Astrocyte (in vitro differentiated cells and primary cell): ENCODE results near the gene ACHE. TPM values are rescaled to one million over a fixed set of nuclear protein-coding genes. Genes with fewer than 3 reads are reported as not detected.

ENCODE experiments used
- DNase-seq: peaks from one replicate; pipeline ENCODE4 v3.0.0-alpha.2; 2010; ENCODE audit warnings: low read depth
- FAIRE-seq: peaks from 2 replicates; lab custom pipeline; 2011; peaks lifted over from hg19 to GRCh38; lab: Jason Lieb, UNC
- H2AFZ ChIP-seq: 2 replicates; pipeline ENCODE4 v1.6.0; 2012; ENCODE audit warnings: low read depth, low read length, inconsistent platforms
- H3K27ac ChIP-seq: 2 replicates; pipeline ENCODE4 v1.5.1; 2011; ENCODE audit warnings: low read depth, low read length, inconsistent platforms
- H3K27me3 ChIP-seq: 2 replicates; pipeline ENCODE4 v1.6.0; 2011; ENCODE audit warnings: low read length, inconsistent platforms; ENCODE audit not compliant: insufficient read depth
- H3K36me3 ChIP-seq: 2 replicates; pipeline ENCODE4 v1.5.1; 2011; ENCODE audit warnings: low read length, inconsistent platforms; ENCODE audit not compliant: insufficient read depth
- H3K4me1 ChIP-seq: 2 replicates; pipeline ENCODE4 v1.5.1; 2011; ENCODE audit warnings: low read length, inconsistent platforms; ENCODE audit not compliant: insufficient read depth
- H3K4me2 ChIP-seq: 2 replicates; pipeline ENCODE4 v1.6.0; 2012; ENCODE audit warnings: low read length, inconsistent platforms
- H3K4me3 ChIP-seq: 2 replicates; pipeline ENCODE4 v1.5.1; 2011; ENCODE audit warnings: low read depth, mild to moderate bottlenecking, low read length, inconsistent platforms; ENCODE audit not compliant: insufficient read depth
- H3K79me2 ChIP-seq: 2 replicates; pipeline ENCODE4 v1.6.0; 2012; ENCODE audit warnings: mild to moderate bottlenecking, low read length, inconsistent platforms; ENCODE audit not compliant: insufficient read depth
- H3K9ac ChIP-seq: 2 replicates; pipeline ENCODE4 v1.6.0; 2012; ENCODE audit warnings: mild to moderate bottlenecking, low read length, inconsistent platforms
- H3K9me3 ChIP-seq: 2 replicates; pipeline ENCODE4 v1.5.1; 2012; ENCODE audit warnings: low read depth, mild to moderate bottlenecking, low read length, inconsistent platforms; ENCODE audit not compliant: insufficient read depth
- H4K20me1 ChIP-seq: 2 replicates; pipeline ENCODE4 v1.6.0; 2012; ENCODE audit warnings: low read length, inconsistent platforms; ENCODE audit not compliant: insufficient read depth
- H3K27ac Mint-ChIP-seq: one replicate; pipeline ENCODE4 v1.8.0; 2021; ENCODE audit warnings: mild to moderate bottlenecking, mixed read lengths; ENCODE audit not compliant: unreplicated experiment
- H3K27me3 Mint-ChIP-seq: one replicate; pipeline ENCODE4 v1.8.0; 2021; ENCODE audit warnings: low read depth, mixed read lengths; ENCODE audit not compliant: unreplicated experiment
- H3K36me3 Mint-ChIP-seq: one replicate; pipeline ENCODE4 v1.8.0; 2021; ENCODE audit warnings: low read depth, mixed read lengths; ENCODE audit not compliant: unreplicated experiment
- H3K4me1 Mint-ChIP-seq: one replicate; pipeline ENCODE4 v1.8.0; 2021; ENCODE audit warnings: low read depth, mixed read lengths; ENCODE audit not compliant: unreplicated experiment
- H3K4me3 Mint-ChIP-seq: one replicate; pipeline ENCODE4 v1.8.0; 2021; ENCODE audit warnings: mild to moderate bottlenecking, moderate library complexity, mixed read lengths; ENCODE audit not compliant: unreplicated experiment
- H3K9me3 Mint-ChIP-seq: one replicate; pipeline ENCODE4 v1.8.0; 2021; ENCODE audit warnings: mild to moderate bottlenecking, mixed read lengths; ENCODE audit not compliant: unreplicated experiment
- CTCF ChIP-seq: IDR thresholded peaks from 2 replicates; pipeline ENCODE4 v1.5.1; 2011; ENCODE audit warnings: low read depth, mild to moderate bottlenecking, inconsistent platforms, low read length, moderate library complexity; ENCODE audit not compliant: insufficient read depth
- EZH2 ChIP-seq: IDR thresholded peaks from 2 replicates; pipeline ENCODE4 v1.6.1; 2012; ENCODE audit warnings: mild to moderate bottlenecking, low read length, inconsistent platforms; ENCODE audit not compliant: insufficient read depth
- total RNA-seq: library from RNA; stranded (reverse); gene quantifications from 2 replicates; pipeline ENCODE4 v1.2.1, GENCODE V29; 2021

The ACHE gene
- total RNA-seq, 1 donor from 2014 or later = 18.9 TPM

GRCh38 chr7:100863406-100863950 lies 32.2 kb downstream of the ACHE start:
- Histone ChIP-seq H3K9ac (peak overlapping the region; percentile 20), H3K36me3 (peaks cover 5% of the 10 kb centered on the region), H3K79me2 (peaks cover 19% of the 10 kb centered on the region), H3K9me3 (no peaks in the 10 kb centered on the region), H4K20me1 (peaks cover 9% of the 10 kb centered on the region), H3K4me2 (peak overlapping the region; percentile 42), H3K27ac (no peak overlapping the region), H2AFZ (no peak overlapping the region), H3K27me3 (no peaks in the 10 kb centered on the region), H3K4me3 (no peak overlapping the region), H3K4me1 (peaks cover 28% of the 10 kb centered on the region)
- Mint-ChIP-seq H3K36me3 (peaks cover 28% of the 10 kb centered on the region), H3K4me1 (peaks cover 2% of the 10 kb centered on the region), H3K27me3 (no peaks in the 10 kb centered on the region), H3K4me3 (no peak overlapping the region), H3K9me3 (no peaks in the 10 kb centered on the region), H3K27ac (no peak overlapping the region)
- TF ChIP-seq EZH2 (no peak), CTCF (no peak)
- FAIRE-seq (no peak), DNase-seq (peak; percentile 63)

- TF ChIP-seq EZH2 = no peak
- no peak for TF ChIP-seq CTCF
- H3K27me3 ChIP-seq = no peaks in the 10 kb centered on the region
- H3K4me2 ChIP-seq = no peak overlapping the region
- Mint-ChIP-seq H3K9me3 (no peaks in the 10 kb centered on the region), H3K36me3 (peaks cover 26% of the 10 kb centered on the region), H3K27ac (no peak overlapping the region), H3K4me3 (no peak overlapping the region), H3K27me3 (no peaks in the 10 kb centered on the region), H3K4me1 (peaks cover 6% of the 10 kb centered on the region)
- FAIRE-seq (no peak), DNase-seq (no peak)
- H3K9me3 ChIP-seq = no peaks in the 10 kb centered on the region
- no peak overlapping the region for H3K9ac ChIP-seq
- peaks cover 2% of the 10 kb centered on the region for H3K79me2 ChIP-seq
- peaks cover 5% of the 10 kb centered on the region for H3K36me3 ChIP-seq
- H2AFZ ChIP-seq = no peak overlapping the region
- H3K4me1 ChIP-seq = peaks cover 19% of the 10 kb centered on the region
- H4K20me1 ChIP-seq = peaks cover 9% of the 10 kb centered on the region
- no peak overlapping the region for H3K27ac ChIP-seq
- no peak overlapping the region for H3K4me3 ChIP-seq
Measured at GRCh38 chr7:100861616-100861985, 34.1 kb downstream of the ACHE start.

GRCh38 chr7:100860702-100861615 lies 34.7 kb downstream of the ACHE start:
- Histone ChIP-seq H4K20me1 (peaks cover 9% of the 10 kb centered on the region), H3K27ac (no peak overlapping the region), H3K9me3 (no peaks in the 10 kb centered on the region), H3K79me2 (no peaks in the 10 kb centered on the region), H3K36me3 (peaks cover 5% of the 10 kb centered on the region), H3K4me3 (no peak overlapping the region), H3K4me1 (peaks cover 13% of the 10 kb centered on the region), H2AFZ (no peak overlapping the region), H3K9ac (no peak overlapping the region), H3K27me3 (no peaks in the 10 kb centered on the region), H3K4me2 (no peak overlapping the region)
- FAIRE-seq (no peak), DNase-seq (no peak)
- no peaks in the 10 kb centered on the region for H3K27me3 Mint-ChIP-seq
- H3K4me3 Mint-ChIP-seq = no peak overlapping the region
- H3K27ac Mint-ChIP-seq = no peak overlapping the region
- TF ChIP-seq EZH2 (no peak), CTCF (no peak)
- H3K36me3 Mint-ChIP-seq = peaks cover 26% of the 10 kb centered on the region
- H3K9me3 Mint-ChIP-seq = no peaks in the 10 kb centered on the region
- H3K4me1 Mint-ChIP-seq = peaks cover 6% of the 10 kb centered on the region
